Trophoblast cell (in vitro differentiated cells and primary cell): ENCODE data around the gene HRH3.

ENCODE experiments used
- DNase-seq, 2 donors: peaks; one replicate each; pipeline ENCODE4 v3.0.0-alpha.2; 2016
- H2AFZ ChIP-seq: 2 replicates; pipeline ENCODE4 v1.6.1; 2013; ENCODE audit warnings: low read length, moderate library complexity, mild to moderate bottlenecking; ENCODE audit not compliant: insufficient read depth, poor library complexity
- H2AK5ac ChIP-seq: 2 replicates; pipeline ENCODE4 v1.6.1; 2013; ENCODE audit warnings: mild to moderate bottlenecking, low read length
- H2BK120ac ChIP-seq: 2 replicates; pipeline ENCODE4 v1.6.1; 2013; ENCODE audit warnings: low read length, mild to moderate bottlenecking, moderate library complexity; ENCODE audit not compliant: insufficient read depth, poor library complexity
- H2BK12ac ChIP-seq: 2 replicates; pipeline ENCODE4 v1.6.1; 2013; ENCODE audit warnings: mild to moderate bottlenecking, low read length, moderate library complexity
- H2BK5ac ChIP-seq: 2 replicates; pipeline ENCODE4 v1.6.1; 2013; ENCODE audit warnings: low read length, low read depth, moderate library complexity, mild to moderate bottlenecking; ENCODE audit not compliant: poor library complexity
- H3K14ac ChIP-seq: 2 replicates; pipeline ENCODE4 v1.6.1; 2013; ENCODE audit warnings: mild to moderate bottlenecking, low read length
- H3K18ac ChIP-seq: 2 replicates; pipeline ENCODE4 v1.6.1; 2013; ENCODE audit warnings: mild to moderate bottlenecking, low read length
- H3K23ac ChIP-seq: 2 replicates; pipeline ENCODE4 v1.6.1; 2013; ENCODE audit warnings: low read length
- H3K27ac ChIP-seq: 2 replicates; pipeline ENCODE4 v1.5.1; 2013; ENCODE audit warnings: low read depth, mild to moderate bottlenecking, inconsistent platforms, low read length, moderate library complexity
- H3K27me3 ChIP-seq: 2 replicates; pipeline ENCODE4 v1.6.1; 2013; ENCODE audit warnings: inconsistent platforms, mild to moderate bottlenecking, low read length, moderate library complexity; ENCODE audit not compliant: insufficient read depth
- H3K36me3 ChIP-seq, 2 experiments: 1 replicate in 1 of 2; 2 replicates in 1 of 2; pipeline ENCODE4 v1.6.1; 2013; ENCODE audit warnings: low read length in 2 of 2, mild to moderate bottlenecking in 2 of 2, moderate library complexity in 1 of 2; ENCODE audit not compliant: insufficient read depth in 2 of 2, control insufficient read depth in 1 of 2
- H3K4ac ChIP-seq: 2 replicates; pipeline ENCODE4 v1.6.1; 2013; ENCODE audit warnings: low read depth, mild to moderate bottlenecking, low read length, moderate library complexity
- H3K4me1 ChIP-seq, 2 experiments: 1 replicate in 1 of 2; 2 replicates in 1 of 2; pipeline ENCODE4 v1.6.1; 2013; ENCODE audit warnings: low read length in 2 of 2, mild to moderate bottlenecking in 2 of 2, moderate library complexity in 1 of 2; ENCODE audit not compliant: insufficient read depth in 2 of 2, control insufficient read depth in 1 of 2
- H3K4me2 ChIP-seq: 2 replicates; pipeline ENCODE4 v1.6.1; 2013; ENCODE audit warnings: inconsistent platforms, mild to moderate bottlenecking, low read length, moderate library complexity
- H3K4me3 ChIP-seq: 2 replicates; pipeline ENCODE4 v1.5.1; 2013; ENCODE audit warnings: mild to moderate bottlenecking, low read depth, low read length, inconsistent platforms
- H3K79me1 ChIP-seq: one replicate; pipeline ENCODE4 v1.6.1; 2013; ENCODE audit warnings: low read length
- H3K79me2 ChIP-seq: 2 replicates; pipeline ENCODE4 v1.6.1; 2013; ENCODE audit warnings: low read length, mild to moderate bottlenecking; ENCODE audit not compliant: control insufficient read depth, insufficient read depth, poor library complexity
- H3K9ac ChIP-seq: 2 replicates; pipeline ENCODE4 v1.6.1; 2013; ENCODE audit warnings: mild to moderate bottlenecking, low read length
- H3K9me3 ChIP-seq: 2 replicates; pipeline ENCODE4 v1.6.1; 2013; ENCODE audit warnings: low read depth, mild to moderate bottlenecking, control low read depth, inconsistent platforms, low read length; ENCODE audit not compliant: insufficient read depth
- H4K12ac ChIP-seq: 2 replicates; pipeline ENCODE4 v1.6.1; 2013; ENCODE audit warnings: low read depth, mild to moderate bottlenecking, low read length, moderate library complexity
- H4K8ac ChIP-seq: 2 replicates; pipeline ENCODE4 v1.6.1; 2013; ENCODE audit warnings: low read depth, mild to moderate bottlenecking, low read length, moderate library complexity
- H4K91ac ChIP-seq: one replicate; pipeline ENCODE4 v1.6.1; 2013; ENCODE audit warnings: low read depth, mild to moderate bottlenecking, low read length, moderate library complexity
- WGBS: extraction: QIAGEN DNeasy Blood & Tissue Kit; methylation state at CpG from one replicate; pipeline ENCODE4 v1.1.7; 2013; ENCODE audit warnings: missing lambda C conversion rate; ENCODE audit not compliant: insufficient read length, insufficient coverage; ENCODE audit errors: extremely low coverage; 5-methylcytosine and 5-hydroxymethylcytosine counted together

HRH3 gene

GRCh38 chr20:62241506-62241905 is 21.4 kb upstream of the HRH3 start:
- no peak overlapping the region for H3K23ac ChIP-seq
- no peak overlapping the region for H2BK5ac ChIP-seq
- peaks cover 9% of the 10 kb centered on the region in 2 experiments for H3K4me1 ChIP-seq
- peaks cover 2% of the 10 kb centered on the region for H3K79me1 ChIP-seq
- no peak overlapping the region for H3K4me2 ChIP-seq
- no peaks in the 10 kb centered on the region for H3K27me3 ChIP-seq
- H4K91ac ChIP-seq, result no peak overlapping the region
- peaks cover 27 to 28% of the 10 kb centered on the region in 2 experiments for H3K36me3 ChIP-seq
- no peak overlapping the region for H3K9ac ChIP-seq
- peaks cover 13% of the 10 kb centered on the region for H3K79me2 ChIP-seq
- no peak for DNase-seq
- no peak overlapping the region for H2AK5ac ChIP-seq
- no peak overlapping the region for H2AFZ ChIP-seq
- H3K14ac ChIP-seq, result no peak overlapping the region
- H2BK120ac ChIP-seq, result no peak overlapping the region
- H4K12ac ChIP-seq, result no peak overlapping the region
- H3K18ac ChIP-seq, result no peak overlapping the region
- WGBS, result no CpG with 5 or more reads among the region's 10 CpGs
- H3K27ac ChIP-seq, result no peak overlapping the region
- no peak overlapping the region for H3K4me3 ChIP-seq
- H3K4ac ChIP-seq, result peak overlapping the region; percentile 22
- no peak overlapping the region for H2BK12ac ChIP-seq
- H4K8ac ChIP-seq, result no peak overlapping the region
- H3K9me3 ChIP-seq, result no peaks in the 10 kb centered on the region

- H4K91ac ChIP-seq, result no peak overlapping the region
- H4K8ac ChIP-seq, result no peak overlapping the region
- no peak overlapping the region for H3K23ac ChIP-seq
- H3K4me2 ChIP-seq, result no peak overlapping the region
- H2BK5ac ChIP-seq, result no peak overlapping the region
- H3K79me1 ChIP-seq, result peaks cover 2% of the 10 kb centered on the region
- H2AFZ ChIP-seq, result no peak overlapping the region
- no peak overlapping the region for H4K12ac ChIP-seq
- H3K18ac ChIP-seq, result no peak overlapping the region
- peaks cover 9% of the 10 kb centered on the region in 2 experiments for H3K4me1 ChIP-seq
- no peak overlapping the region for H3K4me3 ChIP-seq
- H3K27me3 ChIP-seq, result no peaks in the 10 kb centered on the region
- no peak overlapping the region for H3K27ac ChIP-seq
- H2AK5ac ChIP-seq, result no peak overlapping the region
- H3K9ac ChIP-seq, result no peak overlapping the region
- WGBS, result no CpG with 5 or more reads among the region's 13 CpGs
- H3K14ac ChIP-seq, result no peak overlapping the region
- DNase-seq, result no peak
- H3K4ac ChIP-seq, result peak overlapping the region; percentile 53
- H2BK120ac ChIP-seq, result no peak overlapping the region
- H3K36me3 ChIP-seq, result peaks cover 23 to 24% of the 10 kb centered on the region in 2 experiments
- H3K9me3 ChIP-seq, result no peaks in the 10 kb centered on the region
- no peak overlapping the region for H2BK12ac ChIP-seq
- H3K79me2 ChIP-seq, result peaks cover 11% of the 10 kb centered on the region
Measured at GRCh38 chr20:62240020-62240685, 20.1 kb upstream of the HRH3 start.

GRCh38 chr20:62239278-62239879 is 19.3 kb upstream of the HRH3 start:
- Histone ChIP-seq H3K4me2 (peak overlapping the region; percentile 73), H3K27me3 (no peaks in the 10 kb centered on the region), H4K91ac (peak overlapping the region; percentile 8), H2BK120ac (no peak overlapping the region), H3K4me1 (peaks cover 9% of the 10 kb centered on the region in 2 experiments), H3K9me3 (no peaks in the 10 kb centered on the region), H3K23ac (no peak overlapping the region), H2AK5ac (peak overlapping the region; percentile 63), H2BK5ac (no peak overlapping the region), H3K9ac (no peak overlapping the region), H3K4ac (peak overlapping the region; percentile 71), H3K36me3 (peaks cover 18 to 19% of the 10 kb centered on the region in 2 experiments), H3K79me2 (peaks cover 11% of the 10 kb centered on the region), H3K4me3 (peak overlapping the region; percentile 29), H2BK12ac (peak overlapping the region; percentile 42), H4K12ac (peak overlapping the region; percentile 67), H3K14ac (peak overlapping the region; percentile 58), H4K8ac (peak overlapping the region; percentile 47), H3K18ac (peak overlapping the region; percentile 19), H3K27ac (no peak overlapping the region), H3K79me1 (peaks cover 2% of the 10 kb centered on the region), H2AFZ (no peak overlapping the region)
- no CpG with 5 or more reads among the region's 23 CpGs for WGBS
- no peak for DNase-seq

GRCh38 chr20:62238569-62239277 is 18.6 kb upstream of the HRH3 start:
- Histone ChIP-seq H3K79me1 (peaks cover 2% of the 10 kb centered on the region), H2BK5ac (no peak overlapping the region), H3K79me2 (peaks cover 11% of the 10 kb centered on the region), H3K18ac (peak overlapping the region; percentile 94), H3K9ac (peak overlapping the region; percentile 49), H3K14ac (peak overlapping the region; percentile 85), H3K4ac (peak overlapping the region; percentile 93), H4K91ac (peak overlapping the region; percentile 90), H2BK12ac (no peak overlapping the region), H3K23ac (no peak overlapping the region), H3K27ac (peak overlapping the region; percentile 18), H4K8ac (peak overlapping the region; percentile 88), H4K12ac (peak overlapping the region; percentile 68), H2AFZ (peak overlapping the region; percentile 57), H3K4me3 (peak overlapping the region; percentile 84), H3K9me3 (peaks cover 2% of the 10 kb centered on the region), H2BK120ac (no peak overlapping the region), H2AK5ac (peak overlapping the region; percentile 82), H3K36me3 (peaks cover 15 to 16% of the 10 kb centered on the region in 2 experiments), H3K4me2 (peak overlapping the region; percentile 73), H3K4me1 (peaks cover 9% of the 10 kb centered on the region in 2 experiments), H3K27me3 (no peaks in the 10 kb centered on the region)
- DNase-seq, result peak in 1 of 2 donors; percentile 38
- whole genome bisulfite sequencing, result no CpG with 5 or more reads among the region's 70 CpGs
